IPS DF 4.7 (cell line): ENCODE results near the gene NPM1.
"Not testable (repeated sequence)": the region's sequence is repeated elsewhere in the genome, so short reads cannot be mapped to it uniquely, and the experiment has no call there.

Experiments
- DNase-seq: peaks from one replicate; pipeline ENCODE4 v3.0.0-alpha.2; 2013; ENCODE audit warnings: low spot score; ENCODE audit errors: extremely low read depth

The NPM1 gene

GRCh38 chr5:171386006-171386671 is 1.5 kb upstream of the NPM1 start:
- DNase-seq = no peak

DNA sequence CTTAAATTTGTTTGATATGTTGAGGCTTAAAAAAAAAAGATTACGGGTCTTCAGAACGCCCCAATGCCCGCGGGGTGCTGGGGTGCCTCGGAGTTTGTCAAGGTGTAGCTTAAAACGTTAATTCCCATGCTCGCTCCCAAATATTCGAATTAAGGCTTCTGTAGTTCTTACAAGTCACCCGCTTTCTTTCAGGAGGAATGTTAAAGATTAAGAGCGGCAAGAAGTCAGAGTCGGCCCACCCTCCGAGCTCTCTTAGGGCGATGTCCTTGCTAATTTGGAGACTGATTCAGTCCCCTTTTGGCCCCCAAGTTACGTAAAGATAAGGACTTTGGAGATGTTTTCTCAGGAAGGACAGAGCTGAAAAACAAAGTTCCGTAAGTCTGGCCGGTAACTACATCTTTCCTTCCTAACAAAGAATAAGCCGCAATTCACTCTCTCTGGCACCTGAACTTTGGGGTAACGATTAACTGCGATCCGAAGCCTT is 746 bp upstream of the NPM1 start:
- no peak for DNase-seq

DNA sequence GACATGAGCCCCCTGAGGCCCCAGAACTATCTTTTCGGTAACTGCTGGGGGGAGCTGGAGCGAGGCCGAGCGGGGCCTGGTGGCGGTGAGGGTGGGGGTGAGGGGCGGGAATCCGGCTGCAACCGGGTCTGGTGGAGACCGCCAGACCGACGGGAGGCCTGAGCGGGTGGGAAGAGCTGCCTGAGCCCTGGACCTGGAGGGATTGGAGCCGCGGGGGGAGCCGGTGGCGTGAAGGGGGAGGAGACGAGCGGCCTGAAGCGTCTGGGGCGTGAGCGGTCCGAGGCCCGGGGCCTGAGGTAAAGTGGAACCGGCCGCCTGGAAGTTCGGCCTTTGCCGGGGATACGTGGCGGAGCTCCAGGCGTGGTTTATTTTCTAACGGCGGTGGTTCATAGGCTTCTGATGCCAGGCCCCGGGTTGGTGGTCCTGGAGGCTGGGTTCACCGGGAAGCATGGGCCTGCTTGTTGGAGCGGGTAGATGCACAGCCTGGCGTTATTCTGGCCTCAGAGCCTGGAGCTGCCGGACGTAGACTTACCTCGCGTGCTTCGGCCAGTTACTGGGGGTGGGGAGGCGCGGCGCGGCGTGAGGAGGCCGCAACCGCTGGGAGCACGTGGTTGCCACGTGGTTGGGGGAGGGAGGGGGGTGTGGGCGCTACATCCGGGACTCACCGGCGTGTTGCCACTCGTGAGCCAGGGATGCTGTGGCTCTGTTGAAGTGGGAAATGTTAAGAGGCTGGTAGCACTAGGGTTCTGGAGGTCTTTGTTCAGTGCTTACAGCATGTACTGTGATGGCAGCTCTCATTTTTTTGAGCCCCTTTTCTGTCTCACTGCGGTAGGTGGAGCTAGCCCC is 544 bp downstream of the NPM1 start:
- no peak for DNase-seq

GRCh38 chr5:171388816-171389168 is 1.1 kb downstream of the NPM1 start:
- DNase-seq = no peak

DNA sequence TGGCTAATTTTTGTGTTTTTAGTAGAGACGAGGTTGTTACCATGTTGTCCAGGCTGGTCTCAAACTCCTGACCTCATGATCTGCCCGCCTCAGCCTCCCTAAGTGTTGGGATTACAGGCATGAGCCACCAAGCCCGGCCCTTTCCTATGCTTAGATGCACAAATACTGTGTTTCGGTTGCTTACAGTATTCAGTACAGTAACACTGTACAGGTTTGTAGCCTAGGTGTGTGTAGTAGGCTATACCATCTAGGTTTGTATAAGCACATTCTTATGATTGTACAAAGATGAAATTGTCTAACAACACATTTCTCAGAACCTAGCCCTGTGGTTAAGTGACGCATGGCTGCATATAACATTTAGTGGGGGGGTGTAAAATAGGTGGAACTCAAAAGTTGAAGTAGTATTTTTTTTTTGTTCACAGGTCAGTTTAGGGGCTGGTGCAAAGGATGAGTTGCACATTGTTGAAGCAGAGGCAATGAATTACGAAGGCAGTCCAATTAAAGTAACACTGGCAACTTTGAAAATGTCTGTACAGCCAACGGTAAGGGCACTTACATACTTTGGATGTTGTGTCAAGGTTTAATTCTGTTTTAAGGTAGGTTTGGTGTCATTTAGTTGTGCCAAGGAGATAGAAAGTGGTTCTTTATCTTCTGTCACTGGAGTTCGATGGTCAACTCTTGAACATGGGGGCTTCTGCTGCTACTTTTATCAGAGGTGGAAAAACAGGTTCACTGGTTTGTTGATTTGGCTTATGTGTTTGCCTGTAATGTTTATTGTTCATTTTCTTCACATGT is 3.4 kb downstream of the NPM1 start:
- no peak for DNase-seq

DNA sequence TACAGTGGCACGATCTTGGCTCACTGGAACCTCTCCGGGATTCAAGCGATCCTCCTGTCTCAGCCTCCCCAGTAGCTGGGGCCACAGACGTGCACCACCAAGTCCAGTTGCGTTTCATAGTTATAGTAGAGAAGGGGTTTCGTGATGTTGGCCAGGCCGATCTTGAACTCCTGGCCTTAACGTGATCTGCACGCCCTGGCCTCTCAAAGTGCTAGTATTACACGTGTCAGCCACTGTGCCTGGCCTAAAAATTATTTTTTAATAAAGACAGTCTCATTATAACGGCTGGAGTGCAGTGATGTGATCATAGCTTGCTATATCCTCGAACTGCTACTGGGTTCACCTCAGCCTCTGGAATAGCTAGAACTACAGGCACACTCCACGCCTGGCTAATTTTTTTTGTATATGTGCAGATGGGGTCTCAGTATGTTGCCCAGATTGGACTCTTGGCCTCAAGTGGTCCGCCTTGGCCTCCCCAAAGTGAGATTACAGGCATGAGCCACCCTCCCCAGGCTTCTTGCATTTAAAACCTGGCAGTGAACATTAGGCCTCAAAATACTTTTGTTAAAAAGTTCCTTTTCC is 4.4 kb downstream of the NPM1 start:
- no peak for DNase-seq

DNA sequence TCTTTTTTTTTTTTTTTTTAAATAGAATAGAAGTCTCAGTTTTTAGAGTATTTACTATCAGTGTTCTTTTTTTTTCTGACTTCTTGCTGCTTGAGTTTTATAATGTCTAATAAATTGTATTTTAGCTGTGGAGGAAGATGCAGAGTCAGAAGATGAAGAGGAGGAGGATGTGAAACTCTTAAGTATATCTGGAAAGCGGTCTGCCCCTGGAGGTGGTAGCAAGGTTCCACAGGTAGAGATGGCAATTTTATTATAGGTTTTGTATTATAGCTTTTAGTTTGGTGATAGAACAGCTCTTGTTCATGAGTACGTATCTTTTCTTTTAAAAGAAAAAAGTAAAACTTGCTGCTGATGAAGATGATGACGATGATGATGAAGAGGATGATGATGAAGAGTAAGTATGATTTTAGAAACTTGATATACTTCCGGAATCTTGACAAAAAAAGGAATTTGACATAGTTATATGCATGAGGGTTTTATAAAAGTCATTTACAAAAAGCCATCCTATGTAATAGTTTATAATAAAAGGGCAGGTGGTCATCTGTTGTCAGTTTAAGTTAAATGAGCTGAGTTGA is 5.0 kb downstream of the NPM1 start:
- DNase-seq = no peak

DNA sequence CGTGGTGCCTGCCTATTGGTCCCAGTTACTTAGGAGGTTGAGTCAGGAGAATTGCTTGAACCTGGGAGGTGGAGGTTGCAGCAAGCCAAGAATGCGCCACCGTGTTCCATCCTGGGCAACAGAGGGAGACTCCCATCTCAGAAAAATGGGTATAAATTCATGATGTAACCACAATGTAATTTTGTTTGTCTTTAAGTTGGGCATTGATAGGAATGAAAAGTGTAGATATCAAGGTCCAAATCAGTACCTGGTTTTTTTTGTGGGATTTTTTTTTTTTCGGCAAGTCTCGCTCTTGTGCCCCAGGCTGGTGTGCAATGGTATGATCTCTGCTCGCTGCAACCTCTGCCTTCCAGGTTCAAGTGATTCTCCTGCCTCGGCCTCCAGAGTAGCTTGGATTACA is 7.4 kb downstream of the NPM1 start:
- DNase-seq = no peak

DNA sequence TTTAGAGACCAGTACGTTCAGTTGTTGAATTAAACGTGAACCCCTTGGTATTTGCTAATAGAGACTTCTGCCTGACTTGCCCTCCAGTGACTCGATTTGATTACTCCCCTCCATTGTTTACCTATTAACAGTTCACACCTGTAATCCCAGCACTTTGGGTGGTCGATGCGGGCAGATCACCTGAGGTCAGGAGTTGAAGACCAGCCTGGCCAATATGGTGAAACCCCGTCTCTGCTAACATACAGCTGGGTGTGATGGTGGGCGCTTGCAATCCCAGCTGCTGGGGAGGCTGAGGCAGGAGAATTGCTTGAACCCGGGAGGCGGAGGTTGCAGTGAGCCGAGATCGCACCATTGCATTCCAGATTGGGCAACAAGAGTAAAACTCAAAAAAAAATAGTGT is 8.9 kb downstream of the NPM1 start:
- DNase-seq = not testable (repeated sequence)

- no peak for DNase-seq
Observed at GRCh38 chr5:171397190-171397589, 9.5 kb downstream of the NPM1 start.

- DNase-seq = no peak
Observed at GRCh38 chr5:171397599-171397998, 9.9 kb downstream of the NPM1 start.

DNA sequence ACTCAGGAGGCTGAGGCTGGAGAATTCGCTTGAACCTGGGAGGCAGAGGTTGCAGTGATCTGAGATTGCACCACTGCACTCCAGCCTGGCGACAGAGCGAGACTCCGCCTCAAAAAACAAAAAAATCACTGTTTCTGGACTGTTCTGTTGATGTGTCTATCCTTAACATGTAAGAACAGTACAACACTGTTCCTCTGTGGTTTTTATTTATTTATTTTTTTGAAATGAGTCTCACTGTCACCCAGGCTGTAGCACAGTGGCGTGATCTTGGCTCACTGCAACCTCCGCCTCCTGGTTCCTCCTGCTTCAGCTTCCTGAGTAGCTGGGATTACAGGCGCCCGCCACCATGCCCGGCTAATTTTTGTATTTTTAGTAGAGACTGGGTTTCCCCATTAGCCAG is 11.0 kb downstream of the NPM1 start:
- DNase-seq = not testable (repeated sequence)

GRCh38 chr5:171400169-171400568 is 12.5 kb downstream of the NPM1 start:
- DNase-seq = no peak

DNA sequence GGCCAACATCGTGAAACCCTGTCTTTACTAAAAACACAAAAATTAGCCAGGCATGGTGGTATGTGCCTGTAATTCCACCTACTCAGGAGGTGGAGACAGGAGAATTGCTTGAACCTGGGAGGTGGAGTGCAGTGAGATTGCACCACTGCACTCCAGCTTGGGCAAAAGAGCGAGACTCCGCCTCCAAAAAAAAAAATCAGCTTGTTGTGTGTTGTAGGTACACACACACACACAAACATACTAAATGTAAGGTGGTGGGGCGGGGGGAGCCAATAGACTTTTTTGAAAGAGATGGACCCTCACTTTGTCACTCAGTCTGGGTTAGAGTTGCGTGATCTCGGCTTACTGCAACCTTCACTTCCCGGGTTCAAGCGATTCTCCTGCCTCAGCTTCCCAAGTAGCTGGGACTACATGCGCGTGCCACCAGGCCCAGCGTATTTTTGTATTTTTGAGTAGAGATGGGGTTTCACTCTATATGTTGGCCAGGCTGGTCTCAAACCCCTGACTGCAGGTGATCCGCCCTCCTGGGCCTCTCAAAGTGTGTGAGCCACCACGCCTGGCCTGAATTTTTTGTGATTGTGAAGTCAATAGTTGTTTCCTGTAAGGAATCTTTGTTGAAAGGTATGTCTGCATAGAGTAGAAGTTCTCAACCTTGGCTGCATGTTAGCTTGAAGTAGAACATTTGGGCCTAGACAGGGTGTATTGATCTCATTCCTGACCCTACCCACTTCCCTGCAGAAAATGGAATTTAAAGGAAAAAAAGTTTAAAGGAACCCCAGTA is 13.7 kb downstream of the NPM1 start:
- DNase-seq = no peak

- not testable (repeated sequence) for DNase-seq
Observed at GRCh38 chr5:171402751-171403150, 15.1 kb downstream of the NPM1 start.

- DNase-seq = no peak
Observed at GRCh38 chr5:171405615-171406014, 18.0 kb downstream of the NPM1 start.

DNA sequence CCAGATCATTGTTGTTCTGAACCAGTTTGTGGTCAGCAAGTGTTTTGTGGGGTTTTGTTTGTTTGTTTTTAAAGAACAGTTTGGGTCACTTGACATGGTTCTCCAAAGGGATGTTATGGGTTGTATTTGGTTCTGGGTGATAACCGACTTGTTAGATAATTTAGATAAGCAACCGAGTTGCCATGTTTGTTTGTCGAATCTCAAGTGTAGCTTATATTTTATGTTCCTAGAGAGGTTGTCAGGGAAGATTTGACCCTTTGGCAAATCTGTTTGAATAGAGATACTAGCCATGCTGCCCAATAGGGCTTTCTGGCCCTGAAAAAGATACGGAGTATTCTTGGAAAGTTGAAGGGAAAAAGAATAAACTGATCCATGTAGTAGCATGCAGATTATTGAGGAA is 19.6 kb downstream of the NPM1 start:
- DNase-seq = no peak

DNA sequence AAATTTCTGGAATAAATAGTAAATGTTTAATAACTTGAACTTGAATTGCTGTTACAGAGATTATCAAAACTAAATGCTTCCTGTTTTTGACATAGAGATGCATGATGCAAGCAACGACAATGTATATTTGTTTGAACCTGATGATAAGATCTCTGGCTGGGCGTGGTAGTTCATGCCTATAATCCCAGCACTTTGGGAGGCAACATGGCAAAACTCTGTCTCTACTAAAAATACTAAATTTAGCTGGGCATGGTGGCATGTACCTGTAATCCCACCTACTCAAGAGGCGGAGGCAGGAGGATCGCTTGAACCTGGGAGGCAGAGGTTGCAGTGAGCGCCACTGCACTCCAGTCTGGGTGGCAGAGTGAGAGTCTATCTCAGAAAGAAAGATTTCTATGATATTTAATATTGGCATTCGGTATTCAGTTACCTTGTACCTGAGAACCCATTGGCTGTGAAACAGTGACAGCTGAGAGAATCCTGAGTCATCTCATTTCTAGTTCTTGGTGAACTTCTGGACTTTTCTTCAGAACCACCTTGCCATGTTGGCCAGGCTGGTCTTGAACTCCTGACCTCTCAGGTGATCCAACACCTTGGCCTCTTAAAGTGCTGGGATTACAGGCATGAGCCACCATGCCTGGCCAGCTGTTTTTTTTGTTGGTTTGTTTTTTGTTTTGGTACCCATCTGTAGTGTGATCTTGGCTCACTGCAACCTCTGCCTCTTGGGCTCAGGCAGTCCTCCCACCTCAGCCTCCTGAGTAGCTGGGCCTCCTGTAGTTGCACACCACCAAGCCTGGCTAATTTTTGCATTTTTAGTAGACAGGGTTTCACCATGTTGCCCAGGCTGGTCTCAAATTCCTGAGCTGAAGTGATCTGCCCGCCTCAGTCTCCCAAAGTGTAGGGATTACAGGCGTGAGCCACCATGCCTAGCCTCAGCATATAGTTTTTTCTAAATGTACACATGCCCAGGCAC is 21.8 kb downstream of the NPM1 start:
- no peak for DNase-seq

DNA sequence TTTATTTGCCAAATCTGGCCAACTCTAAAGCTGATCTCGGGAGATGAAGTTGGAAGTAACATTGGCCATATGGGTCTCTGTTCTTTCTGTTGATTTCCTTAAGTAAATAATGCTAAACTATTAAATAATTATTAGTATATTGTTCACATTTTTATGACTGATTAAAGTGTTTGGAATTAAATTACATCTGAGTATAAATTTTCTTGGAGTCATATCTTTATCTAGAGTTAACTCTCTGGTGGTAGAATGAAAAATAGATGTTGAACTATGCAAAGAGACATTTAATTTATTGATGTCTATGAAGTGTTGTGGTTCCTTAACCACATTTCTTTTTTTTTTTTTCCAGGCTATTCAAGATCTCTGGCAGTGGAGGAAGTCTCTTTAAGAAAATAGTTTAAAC is 22.5 kb downstream of the NPM1 start:
- no peak for DNase-seq
